ENCODE measurements around the gene SYNGR3. TPM values are rescaled to one million over a fixed set of nuclear protein-coding genes. Genes with fewer than 3 reads are reported as not detected.

The SYNGR3 gene
- total RNA-seq, 2 donors from 2014 or later: 4.0 to 16.1 TPM

- peak; percentile 100 for DNase-seq (ENCODE audit: low spot score)
- Histone ChIP-seq H3K27ac (peak within 1 kb of the TSS; percentile 53 to 76), H3K4me3 (peak within 1 kb of the TSS; percentile 76 to 84), H3K9me3 (no peaks in the 10 kb centered on the region), H3K36me3 (peaks cover 3 to 15% of the 10 kb centered on the region in 2 donors), H3K4me1 (replicated peaks) (peaks cover 9% of the 10 kb centered on the region), H3K27me3 (replicated peaks; ENCODE audit: insufficient read depth) (no peaks in the 10 kb centered on the region)
- under 1% methylated on average over 58 of the region's 77 CpGs for WGBS
- intact Hi-C loops (cut with DNase I): no loop called here
- TF ChIP-seq POLR2A (IDR thresholded peaks at IDR 0.05) (peak; percentile 96), POLR2AphosphoS5 (IDR thresholded peaks at IDR 0.05) (peak; percentile 96), CTCF (IDR thresholded peaks at IDR 0.05) (peak in 2 of 4 experiments; percentile 21 to 29)
Observed at GRCh38 chr16:1942810-1943726, 46.7 kb upstream of the SYNGR3 start, which contains the start of gene MSRB1. Gene MSRB1 (minus strand): TSS chr16:1943199. CDS start chr16:1943156, 43 bp downstream.

- no peaks in the 10 kb centered on the region for H3K9me3 ChIP-seq
- H3K4me3 ChIP-seq: no peak overlapping the region
- 95% methylated on average over 21 of the region's 21 CpGs for WGBS
- H3K4me1 ChIP-seq (replicated peaks): peaks cover 9% of the 10 kb centered on the region
- no peaks in the 10 kb centered on the region for H3K36me3 ChIP-seq
- intact Hi-C loops (cut with DNase I): no loop called here
- DNase-seq (ENCODE audit: low spot score): no peak
- no peaks in the 10 kb centered on the region for H3K27me3 ChIP-seq (replicated peaks; ENCODE audit: insufficient read depth)
- no peak overlapping the region for H3K27ac ChIP-seq
- TF ChIP-seq POLR2AphosphoS5 (IDR thresholded peaks at IDR 0.05) (no peak), CTCF (IDR thresholded peaks at IDR 0.05) (no peak), POLR2A (IDR thresholded peaks at IDR 0.05) (no peak)
Observed at GRCh38 chr16:1944612-1945199, 45.1 kb upstream of the SYNGR3 start.

- Histone ChIP-seq H3K27me3 (replicated peaks; ENCODE audit: insufficient read depth) (no peaks in the 10 kb centered on the region), H3K36me3 (no peaks in the 10 kb centered on the region), H3K4me1 (replicated peaks) (peaks cover 9% of the 10 kb centered on the region), H3K9me3 (no peaks in the 10 kb centered on the region), H3K27ac (no peak overlapping the region), H3K4me3 (no peak overlapping the region)
- no peak for DNase-seq (ENCODE audit: low spot score)
- intact Hi-C loops (cut with DNase I): no loop called here
- TF ChIP-seq CTCF (IDR thresholded peaks at IDR 0.05) (no peak), POLR2A (IDR thresholded peaks at IDR 0.05) (no peak), POLR2AphosphoS5 (IDR thresholded peaks at IDR 0.05) (no peak)
- 80% methylated on average over 19 of the region's 19 CpGs for WGBS
Observed at GRCh38 chr16:1945559-1946391, 44.0 kb upstream of the SYNGR3 start.

- 84% methylated on average over 36 of the region's 38 CpGs for WGBS
- TF ChIP-seq CTCF (IDR thresholded peaks at IDR 0.05): no peak
- TF ChIP-seq POLR2A (IDR thresholded peaks at IDR 0.05): no peak
- TF ChIP-seq POLR2AphosphoS5 (IDR thresholded peaks at IDR 0.05): no peak
- no peaks in the 10 kb centered on the region for H3K27me3 ChIP-seq (replicated peaks; ENCODE audit: insufficient read depth)
- H3K36me3 ChIP-seq: no peaks in the 10 kb centered on the region
- no peak for DNase-seq (ENCODE audit: low spot score)
- intact Hi-C loops (cut with DNase I): no loop called here
- H3K9me3 ChIP-seq: no peaks in the 10 kb centered on the region
- no peak overlapping the region for H3K4me3 ChIP-seq
- H3K4me1 ChIP-seq (replicated peaks): peaks cover 9% of the 10 kb centered on the region
- H3K27ac ChIP-seq: no peak overlapping the region
Observed at GRCh38 chr16:1946495-1947368, 43.0 kb upstream of the SYNGR3 start.

Data from prostate gland (tissue), 2 donors.